Erythroblast (primary cell): ENCODE measurements around the gene INTS11.

Experiments used
- GATA1 ChIP-seq: IDR thresholded peaks from 2 replicates; pipeline ENCODE4 v1.6.1; 2011; ENCODE audit warnings: low read depth, mild to moderate bottlenecking, control low read depth, low read length, moderate library complexity
- POLR2A ChIP-seq: IDR thresholded peaks from 2 replicates; pipeline ENCODE4 v1.6.1; 2011; ENCODE audit warnings: mild to moderate bottlenecking, low read length

GRCh38 chr1:1292442-1292779 is 32.0 kb downstream of the INTS11 start:
- TF ChIP-seq POLR2A (no peak), GATA1 (no peak)
